ENCODE measurements around the gene ADM5. TPM values are rescaled to one million over a fixed set of nuclear protein-coding genes. Genes with fewer than 3 reads are reported as not detected.

The ADM5 gene
- total RNA-seq, 2 donors from 2014 or later, result 1.6 TPM; not detected in 1

- WGBS, 2 donors, result 0 to 1% methylated on average over 10 to 34 of the region's 34 CpGs
- DNase-seq (peak; percentile 100), ATAC-seq (peak; percentile 85)
- peak overlapping the region; percentile 90 to 92 for H3K4me3 ChIP-seq
- no peaks in the 10 kb centered on the region for H3K9me3 ChIP-seq
- no peaks in the 10 kb centered on the region for H3K27me3 ChIP-seq
- H3K27ac ChIP-seq, result peak overlapping the region; percentile 91 to 95 (median 94)
- peaks cover 55% of the 10 kb centered on the region for H3K4me1 ChIP-seq
- TF ChIP-seq CTCF (IDR thresholded peaks at IDR 0.05), result peak in 1 of 7 experiments; percentile 2
- TF ChIP-seq POLR2A (IDR thresholded peaks at IDR 0.05), result no peak
- intact Hi-C loops (cut with DNase I), result no loop called here
- peaks cover under 1 to 1% of the 10 kb centered on the region in 2 donors for H3K36me3 ChIP-seq (replicated peaks in 1 of 2; ENCODE audit: insufficient read depth in 1 of 2, low read depth in 2 of 2)
These were observed 12.6 kb upstream of the ADM5 start for GRCh38 chr19:49676784-49677230.

GRCh38 chr19:49677231-49677900, 12.0 kb upstream of the ADM5 start, which contains the start of gene PRMT1:
Gene PRMT1, plus strand, starts transcription at chr19:49677271. Its CDS starts 10 bp downstream, at chr19:49677281.
- Histone ChIP-seq H3K36me3 (replicated peaks in 1 of 2; ENCODE audit: insufficient read depth in 1 of 2, low read depth in 2 of 2) (peaks cover 6 to 7% of the 10 kb centered on the region in 2 donors), H3K9me3 (no peaks in the 10 kb centered on the region), H3K4me1 (peaks cover 49% of the 10 kb centered on the region), H3K27me3 (no peaks in the 10 kb centered on the region), H3K4me3 (peak within 1 kb of the TSS; percentile 90 to 92), H3K27ac (peak within 1 kb of the TSS; percentile 91 to 95 (median 94))
- intact Hi-C loops (cut with DNase I), result no loop called here
- TF ChIP-seq POLR2A (IDR thresholded peaks at IDR 0.05), result peak; percentile 74 to 95 (median 92)
- TF ChIP-seq CTCF (IDR thresholded peaks at IDR 0.05), result no peak
- DNase-seq, result peak in 2 of 4 donors; percentile 45 to 55
- no peak for ATAC-seq
- 0% methylated on average over 17 to 55 of the region's 57 CpGs for WGBS, 2 donors

GRCh38 chr19:49677901-49678674, 11.3 kb upstream of the ADM5 start:
- Histone ChIP-seq H3K4me1 (peaks cover 47% of the 10 kb centered on the region), H3K4me3 (peak overlapping the region; percentile 90 to 92), H3K36me3 (replicated peaks in 1 of 2; ENCODE audit: insufficient read depth in 1 of 2, low read depth in 2 of 2) (peaks cover 6 to 8% of the 10 kb centered on the region in 2 donors), H3K27me3 (no peaks in the 10 kb centered on the region), H3K9me3 (no peaks in the 10 kb centered on the region), H3K27ac (peak overlapping the region; percentile 74 to 92 (median 90))
- ATAC-seq (no peak), DNase-seq (peak; percentile 69 to 83 (median 74))
- intact Hi-C loops (cut with DNase I), result no loop called here
- WGBS, 2 donors, result 0 to 2% methylated on average over 7 to 21 of the region's 21 CpGs
- peak in 1 of 3 donors; percentile 11 for TF ChIP-seq POLR2A (IDR thresholded peaks at IDR 0.05)
- TF ChIP-seq CTCF (IDR thresholded peaks at IDR 0.05), result peak; percentile 46 to 69 (median 60)

- WGBS, 2 donors, result 47 to 48% methylated on average over 9 to 12 of the region's 12 CpGs
These were observed 10.2 kb upstream of the ADM5 start for GRCh38 chr19:49678985-49679770.

More at GRCh38 chr19:49678985-49679770, 10.2 kb upstream of the ADM5 start:
- Histone ChIP-seq H3K4me3 (no peak overlapping the region), H3K9me3 (no peaks in the 10 kb centered on the region), H3K27me3 (no peaks in the 10 kb centered on the region), H3K4me1 (peaks cover 47% of the 10 kb centered on the region), H3K27ac (peak overlapping the region in 2 of 4 donors; percentile 52 to 91), H3K36me3 (replicated peaks in 1 of 2; ENCODE audit: insufficient read depth in 1 of 2, low read depth in 2 of 2) (peaks cover 6 to 13% of the 10 kb centered on the region in 2 donors)
- ATAC-seq, result no peak
- DNase-seq, result no peak
- TF ChIP-seq POLR2A (IDR thresholded peaks at IDR 0.05) (no peak), CTCF (IDR thresholded peaks at IDR 0.05) (no peak)
- intact Hi-C loops (cut with DNase I), result no loop called here
